Measurements from ENCODE around the gene TSN. TPM values are rescaled to one million over a fixed set of nuclear protein-coding genes. Genes with fewer than 3 reads are reported as not detected.

The TSN gene
- total RNA-seq, 1 experiment from 2014 or later = 102 TPM

GRCh38 chr2:121709776-121710469 lies 45.5 kb upstream of the TSN start:
- Histone ChIP-seq H2AK5ac (ENCODE audit: insufficient read length, low read length) (no peak overlapping the region), H2BK12ac (ENCODE audit: insufficient read length, low read depth, low read length) (no peak overlapping the region), H3T11ph (ENCODE audit: low read length) (no peak overlapping the region), H3K9ac (ENCODE audit: extremely low read depth, insufficient read length, low read length) (no peak overlapping the region), H2BK20ac (ENCODE audit: low read depth, low read length, poor library complexity, severe bottlenecking) (no peak overlapping the region), H3K4me2 (ENCODE audit: insufficient read depth, insufficient read length, low read length) (no peak overlapping the region), H4K5ac (ENCODE audit: insufficient read length, low read depth, low read length) (no peak overlapping the region), H3K4me1 (ENCODE audit: insufficient read depth, low read length) (no peaks in the 10 kb centered on the region; the same call in 1 of the 2 replicates), H2BK15ac (ENCODE audit: low read depth, low read length) (no peak overlapping the region), H2AFZ (ENCODE audit: low read length) (no peak overlapping the region), H2BK120ac (ENCODE audit: low read depth, low read length, poor library complexity, severe bottlenecking) (no peak overlapping the region), H3K23ac (ENCODE audit: insufficient read length, low read depth, low read length) (no peak overlapping the region), H3K9me3 (ENCODE audit: control insufficient read depth, low read depth, low read length) (no peaks in the 10 kb centered on the region), H2BK5ac (ENCODE audit: insufficient read length, low read length) (no peak overlapping the region), H3K18ac (ENCODE audit: insufficient read length, low read depth, low read length) (no peak overlapping the region), H3K14ac (ENCODE audit: insufficient read depth, low read length) (no peak overlapping the region), H4K91ac (ENCODE audit: insufficient read length, low read depth, low read length) (no peak overlapping the region), H3K27me3 (ENCODE audit: insufficient read depth, low read length) (no peaks in the 10 kb centered on the region), H3K79me2 (ENCODE audit: insufficient read depth, low read length) (no peaks in the 10 kb centered on the region), H4K20me1 (ENCODE audit: control insufficient read depth, insufficient read depth, insufficient read length) (no peaks in the 10 kb centered on the region), H3K79me1 (ENCODE audit: insufficient read depth, low read depth, low read length, poor library complexity, severe bottlenecking) (no peaks in the 10 kb centered on the region), H4K8ac (replicated peaks; ENCODE audit: insufficient read length, low read depth, low read length) (no peak overlapping the region), H3K27ac (ENCODE audit: insufficient read length, low read depth, low read length) (no peak overlapping the region), H3K4ac (ENCODE audit: low read depth, low read length) (no peak overlapping the region), H3K23me2 (ENCODE audit: insufficient read length, low read depth, low read length, poor library complexity, severe bottlenecking) (no peaks in the 10 kb centered on the region), H3K56ac (ENCODE audit: insufficient read length, low read depth, low read length) (no peak overlapping the region)
- TF ChIP-seq, protein P1, sequence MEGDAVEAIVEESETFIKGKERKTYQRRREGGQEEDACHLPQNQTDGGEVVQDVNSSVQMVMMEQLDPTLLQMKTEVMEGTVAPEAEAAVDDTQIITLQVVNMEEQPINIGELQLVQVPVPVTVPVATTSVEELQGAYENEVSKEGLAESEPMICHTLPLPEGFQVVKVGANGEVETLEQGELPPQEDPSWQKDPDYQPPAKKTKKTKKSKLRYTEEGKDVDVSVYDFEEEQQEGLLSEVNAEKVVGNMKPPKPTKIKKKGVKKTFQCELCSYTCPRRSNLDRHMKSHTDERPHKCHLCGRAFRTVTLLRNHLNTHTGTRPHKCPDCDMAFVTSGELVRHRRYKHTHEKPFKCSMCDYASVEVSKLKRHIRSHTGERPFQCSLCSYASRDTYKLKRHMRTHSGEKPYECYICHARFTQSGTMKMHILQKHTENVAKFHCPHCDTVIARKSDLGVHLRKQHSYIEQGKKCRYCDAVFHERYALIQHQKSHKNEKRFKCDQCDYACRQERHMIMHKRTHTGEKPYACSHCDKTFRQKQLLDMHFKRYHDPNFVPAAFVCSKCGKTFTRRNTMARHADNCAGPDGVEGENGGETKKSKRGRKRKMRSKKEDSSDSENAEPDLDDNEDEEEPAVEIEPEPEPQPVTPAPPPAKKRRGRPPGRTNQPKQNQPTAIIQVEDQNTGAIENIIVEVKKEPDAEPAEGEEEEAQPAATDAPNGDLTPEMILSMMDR (conservative IDR thresholded peaks at IDR 0.05) = no peak
- H3K27me3 Mint-ChIP-seq (ENCODE audit: low read depth) = peaks cover 3% of the 10 kb centered on the region; the same call in 1 of the 2 replicates
- H3K27ac Mint-ChIP-seq = peak overlapping the region; percentile 5 to 59 (median 42); a peak in 2 of 7 replicates
- no peaks in the 10 kb centered on the region for H3K9me3 Mint-ChIP-seq
- no peak overlapping the region for H3K4me3 Mint-ChIP-seq
- H3K36me3 Mint-ChIP-seq (ENCODE audit: insufficient read depth in 1 of 3, low read depth in 3 of 3) = no peaks in the 10 kb centered on the region
- H3K4me1 Mint-ChIP-seq = peaks cover 18 to 21% of the 10 kb centered on the region in 2 experiments
- no CpG with 5 or more reads among the region's 11 CpGs for WGBS (ENCODE audit: extremely low coverage, insufficient read length, low lambda C conversion rate)
- no peak for DNase-seq
